HEK293 (cell line): ENCODE results near the gene SORL1.

Experiments used
- CTCF ChIP-seq: fragments of 450-650 bp; formaldehyde crosslinking; IDR thresholded peaks from 2 replicates; pipeline ENCODE4 v1.5.1; 2016; ENCODE audit warnings: missing biosample characterization, missing genetic modification characterization
- HOXA7 ChIP-seq: sonication (generic); formaldehyde crosslinking; IDR thresholded peaks from 2 replicates; pipeline ENCODE4 v1.8.1; 2022; ENCODE audit warnings: missing genetic modification reagents, borderline replicate concordance
- KLF9 ChIP-seq: fragments of 450-650 bp; formaldehyde crosslinking; IDR thresholded peaks from 2 replicates; pipeline ENCODE4 v1.5.1; 2016; ENCODE audit warnings: missing biosample characterization, missing genetic modification characterization, low read depth
- MEIS1 ChIP-seq: sonication (generic); formaldehyde crosslinking; IDR thresholded peaks from 2 replicates; pipeline ENCODE4 v1.8.1; 2022; ENCODE audit warnings: missing genetic modification reagents, mild to moderate bottlenecking, borderline replicate concordance
- ZEB2 ChIP-seq: fragments of 450-650 bp; formaldehyde crosslinking; IDR thresholded peaks from 2 replicates; pipeline ENCODE4 v1.5.1; 2016; ENCODE audit warnings: missing biosample characterization, missing genetic modification characterization
- ZNF157 ChIP-seq: fragments of 450-650 bp; formaldehyde crosslinking; IDR thresholded peaks from 2 replicates; pipeline ENCODE4 v1.5.1; 2016; ENCODE audit warnings: missing biosample characterization, missing genetic modification characterization
- ZNF280D ChIP-seq: fragments of 450-650 bp; formaldehyde crosslinking; IDR thresholded peaks from 2 replicates; pipeline ENCODE4 v1.5.1; 2016; ENCODE audit warnings: missing biosample characterization, missing genetic modification characterization
- ZNF521 ChIP-seq: fragments of 450-650 bp; formaldehyde crosslinking; IDR thresholded peaks from 2 replicates; pipeline ENCODE4 v1.5.1; 2017; ENCODE audit warnings: missing biosample characterization, mild to moderate bottlenecking, missing genetic modification characterization
- ZNF544 ChIP-seq: fragments of 450-650 bp; formaldehyde crosslinking; IDR thresholded peaks from 2 replicates; pipeline ENCODE4 v1.5.0; 2017; ENCODE audit warnings: missing biosample characterization, missing genetic modification characterization
- ZNF645 ChIP-seq: fragments of 450-650 bp; formaldehyde crosslinking; IDR thresholded peaks from 2 replicates; pipeline ENCODE4; 2016; ENCODE audit warnings: missing biosample characterization, missing genetic modification characterization
- ZNF670 ChIP-seq: fragments of 450-650 bp; formaldehyde crosslinking; IDR thresholded peaks from 2 replicates; pipeline ENCODE4 v1.5.1; 2016; ENCODE audit warnings: missing biosample characterization, missing genetic modification characterization, low read depth
- ZNF704 ChIP-seq: fragments of 450-650 bp; formaldehyde crosslinking; IDR thresholded peaks from 2 replicates; pipeline ENCODE4 v1.5.1; 2016; ENCODE audit warnings: missing biosample characterization, missing genetic modification characterization
- ZNF747 ChIP-seq: fragments of 450-650 bp; formaldehyde crosslinking; IDR thresholded peaks from 2 replicates; pipeline ENCODE4 v1.5.1; 2016; ENCODE audit warnings: missing biosample characterization, missing genetic modification characterization

- TF ChIP-seq ZNF157 (tag by site-specific recombination) (no peak), CTCF (tag by site-specific recombination) (no peak), ZNF645 (tag by site-specific recombination) (no peak), ZNF704 (no peak), ZNF747 (tag by site-specific recombination) (no peak), MEIS1 (CRISPR knock-in tag) (no peak), HOXA7 (no peak), ZNF521 (tag by site-specific recombination) (no peak), ZEB2 (tag by site-specific recombination) (no peak), ZNF544 (no peak), ZNF280D (no peak), ZNF670 (no peak), KLF9 (no peak)
These were observed 22.6 kb downstream of the SORL1 start for GRCh38 chr11:121474680-121475079.
